HG03095 (cell line): Measurements from ENCODE around the gene GREB1.

Source experiments
- ATAC-seq: cut with Tn5 transposase; IDR thresholded peaks from one replicate; pipeline ENCODE4 v1.9.1; 2021; ENCODE audit warnings: moderate library complexity; ENCODE audit not compliant: unreplicated experiment

Gene GREB1

GRCh38 chr2:11533278-11534070 is at the start of gene GREB1:
GREB1 (plus strand) TSS chr2:11534045; CDS start chr2:11556615, 22,570 bp downstream.
- ATAC-seq = no peak

DNA sequence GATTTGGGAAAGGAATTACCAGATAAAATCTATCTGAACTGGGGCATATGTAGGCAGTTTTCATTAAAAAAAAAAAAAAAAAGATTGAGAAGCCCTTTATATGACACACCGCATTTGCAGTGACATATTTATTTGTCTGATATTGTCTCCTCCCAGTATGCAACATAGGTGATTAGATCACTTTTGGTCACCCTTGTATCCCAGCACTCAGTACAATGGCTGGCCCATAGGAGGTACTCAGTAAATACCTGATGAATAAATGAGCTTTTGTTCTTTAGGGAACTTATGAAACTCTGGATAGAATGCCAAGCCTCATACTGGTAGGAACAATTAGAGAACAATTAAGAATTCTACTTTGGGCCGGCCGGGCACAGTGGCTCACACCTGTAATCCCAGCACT is 45.0 kb upstream of the GREB1 start:
- ATAC-seq = no peak

- no peak for ATAC-seq
Measured at GRCh38 chr2:11490194-11490593, 43.7 kb upstream of the GREB1 start.

DNA sequence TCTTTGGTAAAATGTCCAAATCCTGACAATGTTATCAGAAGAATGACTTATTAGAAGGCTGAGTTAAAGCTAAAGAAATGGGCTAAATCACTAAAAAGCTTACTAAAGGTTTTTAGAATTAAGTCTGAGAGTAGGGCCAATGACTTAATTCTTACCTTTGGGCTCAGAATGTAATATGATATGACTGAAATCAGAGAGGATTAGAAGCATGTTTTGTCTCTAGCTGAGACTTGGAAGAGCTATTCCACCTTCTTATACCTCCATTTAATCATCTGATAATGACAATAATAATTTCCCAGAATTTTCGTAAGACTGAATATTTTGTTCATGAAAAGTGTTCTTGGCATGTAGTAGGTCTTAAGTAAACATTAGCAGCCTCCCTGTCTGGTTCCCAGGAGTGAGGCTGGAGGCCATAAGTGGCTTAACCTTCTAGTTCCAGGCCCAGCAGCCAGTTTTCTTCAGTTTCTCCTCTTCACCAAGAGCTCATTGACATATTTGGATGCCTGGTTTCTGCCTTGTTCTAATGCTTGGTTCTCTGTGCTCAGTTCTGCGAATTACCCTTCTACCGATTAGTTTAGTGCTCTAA is 42.4 kb upstream of the GREB1 start:
- ATAC-seq = no peak

DNA sequence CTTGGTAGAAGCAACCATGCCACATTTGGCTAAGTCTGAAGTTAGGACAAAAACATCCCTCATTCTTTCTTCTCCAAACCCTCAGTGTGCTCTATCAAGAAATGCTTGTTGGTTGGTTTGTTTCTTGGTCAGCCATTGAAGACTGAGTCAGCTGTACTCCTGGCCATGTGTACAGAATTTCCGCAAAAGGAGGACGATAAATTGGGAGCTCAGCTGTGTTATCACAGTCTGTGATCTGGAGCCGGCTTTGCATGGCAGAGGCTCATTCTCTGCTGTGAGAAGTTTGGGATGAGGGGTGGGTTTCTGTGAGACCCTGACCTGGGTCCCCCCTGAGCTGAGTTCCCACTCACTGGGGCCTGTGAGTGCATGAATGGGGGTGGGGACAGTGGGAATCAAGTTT is 41.6 kb upstream of the GREB1 start:
- no peak for ATAC-seq

- ATAC-seq = no peak
Measured at GRCh38 chr2:11492720-11493119, 41.1 kb upstream of the GREB1 start.

- ATAC-seq = no peak
Measured at GRCh38 chr2:11493282-11493681, 40.6 kb upstream of the GREB1 start.

- no peak for ATAC-seq
Measured at GRCh38 chr2:11494310-11494709, 39.5 kb upstream of the GREB1 start.

- ATAC-seq = no peak
Measured at GRCh38 chr2:11495844-11496681, 37.8 kb upstream of the GREB1 start.

DNA sequence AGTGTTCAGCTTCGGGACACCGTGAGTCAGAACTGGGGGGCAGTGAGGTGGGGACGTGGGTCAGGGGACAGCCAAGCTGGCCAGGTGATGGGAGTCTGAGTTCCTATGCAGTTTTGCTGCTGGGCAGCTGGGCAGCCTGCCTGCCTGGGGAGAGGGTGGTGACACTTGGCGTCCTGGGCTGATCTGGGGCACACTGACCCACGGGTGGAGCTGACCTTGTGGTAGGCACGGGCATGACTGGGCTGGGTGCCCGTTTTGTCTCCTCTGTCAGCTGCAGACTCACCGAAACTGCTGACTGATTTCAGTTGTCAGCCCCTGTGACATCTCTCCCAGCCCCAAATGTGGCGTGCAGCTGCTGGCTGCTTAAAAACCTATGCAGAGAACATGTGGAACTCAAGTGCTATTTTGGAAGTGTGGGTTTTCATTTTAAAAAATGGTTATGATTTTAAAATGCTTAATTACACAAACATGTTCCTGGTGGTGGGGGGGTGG is 35.3 kb upstream of the GREB1 start:
- ATAC-seq = peak; percentile 92

- no peak for ATAC-seq
Measured at GRCh38 chr2:11499081-11499743, 34.6 kb upstream of the GREB1 start.

DNA sequence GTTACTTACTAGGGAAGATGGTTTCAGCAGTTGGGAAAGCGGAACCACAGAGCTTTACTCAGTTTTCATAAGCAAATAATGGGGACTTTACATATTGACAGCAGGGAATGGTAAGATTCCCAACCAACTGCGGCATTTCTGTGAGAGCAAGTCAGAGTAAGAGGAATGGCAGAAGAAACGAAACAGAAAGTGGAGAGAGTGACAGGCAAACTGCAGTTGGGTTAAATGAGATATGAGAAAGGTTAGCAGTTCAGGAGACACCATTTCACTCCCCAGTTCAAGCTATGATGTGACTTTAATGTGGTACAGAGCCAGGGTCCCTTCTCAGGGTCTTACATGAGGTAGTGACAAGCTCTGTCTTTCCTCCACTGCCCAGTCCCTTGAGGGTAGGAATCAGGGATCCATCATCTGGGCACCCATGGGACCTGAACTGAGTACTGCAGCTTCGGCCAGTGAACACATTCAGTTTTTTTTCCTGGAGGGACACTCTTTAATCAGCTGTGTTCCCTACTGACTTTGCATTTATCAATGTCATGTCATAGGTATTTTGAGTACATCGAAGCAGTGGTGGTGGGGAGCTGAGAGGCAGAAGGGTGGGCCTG is 33.0 kb upstream of the GREB1 start:
- ATAC-seq = no peak

DNA sequence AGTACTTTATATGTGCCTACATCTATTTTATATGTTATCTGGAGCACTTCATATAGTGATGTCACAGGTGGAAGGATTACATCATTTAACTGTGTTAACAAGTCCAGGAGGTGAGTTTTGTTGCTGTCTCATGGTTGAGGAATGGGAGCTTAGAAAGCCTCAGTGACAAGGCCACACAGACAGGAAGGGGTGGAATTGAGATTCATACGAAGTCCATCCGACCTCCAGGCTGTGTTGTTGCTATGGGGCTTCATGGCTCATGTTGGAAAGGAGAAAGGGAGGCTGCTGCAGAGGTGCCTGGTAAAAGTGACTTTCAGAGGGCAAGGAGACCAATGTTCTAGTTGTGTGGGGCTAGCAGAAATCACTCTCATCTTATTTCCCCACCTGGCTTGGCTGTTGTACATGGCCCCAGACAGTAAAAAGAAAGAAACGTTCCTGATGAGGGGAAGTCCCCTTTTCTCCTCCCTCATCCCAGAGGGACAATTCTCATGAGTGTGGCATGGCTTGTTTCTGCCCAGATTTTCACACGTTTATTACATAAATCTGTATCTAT is 31.0 kb upstream of the GREB1 start:
- ATAC-seq = no peak

DNA sequence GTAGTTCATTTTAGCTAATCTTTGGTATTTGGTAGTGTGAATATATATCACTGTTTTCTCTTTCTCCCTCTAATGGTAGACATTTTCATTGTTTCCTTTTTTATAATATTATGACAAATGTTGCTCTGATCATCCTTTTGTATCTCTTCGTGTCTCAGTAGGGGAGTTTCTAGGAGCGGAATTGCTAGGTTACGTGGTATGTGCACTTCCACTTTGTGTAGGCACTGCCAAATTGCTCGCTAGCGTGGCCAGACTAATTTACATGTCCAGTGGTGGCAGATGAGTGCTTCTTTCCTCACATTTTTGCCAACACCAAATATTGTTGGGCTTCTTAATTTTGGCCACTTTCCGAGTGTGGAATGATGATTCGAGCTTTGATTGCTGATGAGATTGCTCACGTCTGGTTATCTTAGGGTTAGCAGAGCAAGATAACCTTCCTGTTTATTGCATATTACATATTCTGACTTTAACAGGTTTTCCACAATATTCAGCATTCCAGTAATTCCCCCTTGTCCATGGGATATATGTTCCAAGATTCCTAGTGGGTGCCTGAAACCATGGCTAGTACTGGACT is 30.4 kb upstream of the GREB1 start:
- no peak for ATAC-seq

DNA sequence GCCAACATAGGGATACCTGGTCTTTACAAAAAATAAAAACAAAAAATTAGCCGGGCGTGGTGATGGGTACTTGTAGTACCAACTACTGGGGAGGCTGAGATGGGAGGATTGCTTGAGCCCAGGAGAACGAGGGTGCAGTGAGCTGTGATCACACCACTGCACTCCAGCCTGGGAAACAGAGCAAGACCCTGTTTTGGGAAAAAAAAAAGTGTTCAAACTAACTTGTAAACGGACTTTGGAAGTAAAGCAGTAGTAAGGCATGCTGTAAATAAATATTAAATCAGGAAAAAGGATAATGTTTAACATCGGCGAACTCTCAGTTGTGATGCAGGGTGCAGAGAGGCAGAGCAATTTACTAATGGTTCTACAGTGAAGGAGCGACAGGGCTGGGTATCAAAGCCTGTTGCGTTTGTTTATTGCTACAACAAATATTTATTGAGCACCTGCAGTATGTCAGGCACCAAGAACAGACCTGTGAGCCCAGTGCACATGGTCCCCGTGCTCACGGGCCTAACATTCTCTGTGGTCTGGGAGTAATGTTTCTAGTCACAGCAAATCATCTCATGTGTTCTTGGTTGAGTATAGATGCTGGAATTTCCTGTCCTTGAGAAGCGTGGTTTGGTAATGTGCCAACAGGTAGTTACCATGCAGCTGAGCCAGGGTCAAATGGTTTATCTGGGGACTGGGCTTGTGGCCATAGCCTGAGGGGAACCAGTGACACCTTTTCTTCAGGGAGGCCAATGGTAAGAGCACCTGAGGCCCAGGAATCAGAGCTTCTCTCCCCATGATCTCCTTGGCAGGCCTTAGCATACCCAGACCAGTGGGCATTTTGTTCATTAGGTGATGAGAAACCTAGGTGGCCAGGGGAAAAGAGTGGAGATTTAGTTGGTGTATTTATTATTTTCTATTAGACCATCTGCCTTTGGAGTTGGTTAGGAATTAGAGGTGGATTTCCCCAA is 27.9 kb upstream of the GREB1 start:
- no peak for ATAC-seq

DNA sequence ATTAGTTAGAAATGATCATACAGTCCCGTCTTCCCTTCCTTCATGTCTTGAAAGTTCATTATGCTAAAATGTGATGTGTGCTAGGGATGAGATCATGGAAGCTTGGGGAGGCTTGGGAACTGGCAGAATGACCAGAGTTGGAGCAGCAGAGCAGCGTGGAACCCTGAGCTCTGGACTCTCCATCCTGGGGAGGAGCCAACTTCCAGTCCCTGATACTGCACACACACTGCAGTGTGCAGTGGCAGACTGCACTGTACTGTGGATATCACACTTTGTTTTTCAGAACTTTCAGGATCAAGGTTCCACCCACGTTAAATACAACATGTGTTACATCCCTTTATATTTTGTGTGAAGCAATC is 27.3 kb upstream of the GREB1 start:
- ATAC-seq = no peak

- ATAC-seq = no peak
Measured at GRCh38 chr2:11507517-11507916, 26.3 kb upstream of the GREB1 start.

GRCh38 chr2:11508279-11508678 is 25.6 kb upstream of the GREB1 start:
- no peak for ATAC-seq
